NCI-H1930 (cell line): Measurements from ENCODE around the gene ENTHD1.

Source experiments
- DNase-seq, 2 experiments: peaks; one replicate each; lab custom pipeline; 2025; lab: John Stamatoyannopoulos, UW

The ENTHD1 gene

DNA sequence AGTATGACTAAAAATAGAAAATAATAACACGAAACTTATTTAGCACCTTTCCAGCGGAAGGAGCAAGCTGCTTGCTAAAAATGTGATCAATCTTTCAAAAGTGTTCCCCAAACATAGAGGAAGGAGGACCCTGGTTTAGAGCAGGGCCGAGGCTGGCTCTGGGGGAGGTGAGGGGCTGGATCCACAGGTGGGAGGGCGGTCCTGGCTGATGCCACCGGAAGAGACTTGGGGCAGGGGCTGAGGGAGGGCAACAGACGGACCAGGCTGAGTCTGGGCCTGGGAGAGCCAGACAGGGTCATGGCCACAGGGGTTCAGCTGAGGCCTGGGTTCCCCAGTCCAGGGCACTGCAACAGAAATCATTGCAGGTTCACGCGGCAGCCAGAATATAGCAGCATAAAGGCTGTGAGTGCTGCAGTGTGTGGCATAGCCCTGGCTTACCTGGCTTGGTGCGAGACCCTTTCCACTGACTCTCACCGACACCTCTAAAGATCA, 179.7 kb downstream of the ENTHD1 start:
- no peak for DNase-seq

DNA sequence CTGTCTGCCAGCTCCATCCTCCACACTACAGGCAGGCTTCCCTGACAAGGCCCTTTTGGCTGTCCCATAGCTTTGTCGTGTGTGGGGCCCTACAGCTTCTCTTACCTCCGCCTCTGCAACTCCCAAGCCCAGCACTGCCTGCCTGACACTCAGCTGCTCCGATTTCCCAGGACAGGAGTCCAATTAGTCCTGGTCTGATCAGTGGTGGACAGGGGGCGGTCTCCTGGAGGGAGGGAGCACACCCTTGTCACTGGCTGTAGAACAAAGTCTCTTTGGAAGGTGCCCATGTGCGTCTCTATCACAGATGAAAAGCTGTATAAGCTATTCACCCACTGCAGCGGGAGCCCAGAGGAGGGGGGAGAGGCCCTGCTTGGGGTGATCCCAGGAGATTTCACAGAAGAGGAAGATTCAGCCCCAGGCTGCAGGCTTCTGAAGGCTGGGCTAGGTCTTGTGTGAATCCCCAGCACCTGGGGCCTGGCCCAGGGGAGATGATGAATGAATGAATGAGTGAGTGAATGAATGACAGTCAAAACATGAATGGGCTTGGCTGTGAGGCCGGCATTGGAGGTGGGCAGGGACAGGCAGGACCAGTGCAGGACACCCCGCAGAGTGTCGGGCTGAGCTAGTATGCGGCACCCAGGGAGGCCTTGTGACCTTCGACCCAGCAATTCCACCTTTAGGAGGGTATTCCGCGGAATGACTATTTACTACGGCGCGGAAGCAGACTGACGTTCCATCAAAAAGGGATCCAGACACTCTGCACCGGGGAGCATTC, 180.6 kb downstream of the ENTHD1 start:
- DNase-seq, result no peak

DNA sequence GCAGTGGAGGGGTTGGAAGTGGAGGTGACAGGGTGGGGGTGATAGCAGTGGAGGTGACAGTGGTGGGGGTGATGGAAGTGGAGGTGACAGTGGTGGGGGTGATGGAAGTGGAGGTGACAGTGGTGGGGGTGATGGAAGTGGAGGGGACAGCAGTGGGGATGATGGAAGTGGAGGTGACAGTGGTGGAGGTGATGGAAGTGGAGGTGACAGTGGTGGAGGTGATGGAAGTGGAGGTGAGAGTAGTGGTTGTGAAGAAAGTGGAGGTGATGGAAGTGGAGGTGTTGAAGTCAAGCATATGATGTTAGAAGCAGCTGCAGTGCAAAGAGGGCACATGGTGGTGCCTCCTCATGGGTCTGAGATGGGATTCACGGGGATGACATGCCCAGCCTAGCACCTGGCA, 181.5 kb downstream of the ENTHD1 start:
- no peak for DNase-seq

DNA sequence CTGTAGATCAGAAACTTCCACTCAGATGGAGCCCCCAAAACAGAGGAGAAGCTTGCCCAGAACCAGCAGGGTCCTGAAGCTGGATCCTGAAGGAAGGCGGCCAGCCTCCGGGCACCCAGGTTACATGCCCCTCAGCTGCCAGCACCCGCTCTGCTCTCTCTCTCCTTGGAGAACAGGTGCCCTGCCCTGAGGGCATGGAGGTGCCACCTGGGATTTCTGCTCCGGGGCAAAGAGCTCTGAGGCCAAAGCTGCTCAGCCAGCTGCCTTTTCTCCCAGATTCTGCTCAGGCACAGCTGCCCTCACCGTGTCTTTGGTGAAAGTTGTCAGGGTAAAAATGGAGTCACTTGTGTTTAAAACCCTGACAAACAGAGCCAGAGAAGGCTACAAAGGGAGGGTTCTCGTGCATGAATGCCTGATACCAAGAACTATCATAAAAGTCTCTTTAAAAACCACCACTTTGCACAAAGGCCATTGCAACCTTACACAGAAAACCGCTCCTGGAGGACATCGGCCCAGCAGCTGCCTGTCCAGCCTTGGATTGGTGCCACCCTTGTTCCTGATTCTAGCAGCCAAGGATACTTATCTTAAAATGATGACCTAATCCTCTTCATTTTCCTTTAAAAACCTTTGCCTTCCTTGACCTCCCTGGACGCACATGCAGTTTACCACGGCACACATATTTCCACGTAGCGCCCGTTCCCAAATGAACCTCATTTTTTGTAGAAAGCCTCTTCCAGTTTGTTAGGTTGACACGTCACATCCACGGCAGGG, 183.0 kb downstream of the ENTHD1 start:
- no peak for DNase-seq

DNA sequence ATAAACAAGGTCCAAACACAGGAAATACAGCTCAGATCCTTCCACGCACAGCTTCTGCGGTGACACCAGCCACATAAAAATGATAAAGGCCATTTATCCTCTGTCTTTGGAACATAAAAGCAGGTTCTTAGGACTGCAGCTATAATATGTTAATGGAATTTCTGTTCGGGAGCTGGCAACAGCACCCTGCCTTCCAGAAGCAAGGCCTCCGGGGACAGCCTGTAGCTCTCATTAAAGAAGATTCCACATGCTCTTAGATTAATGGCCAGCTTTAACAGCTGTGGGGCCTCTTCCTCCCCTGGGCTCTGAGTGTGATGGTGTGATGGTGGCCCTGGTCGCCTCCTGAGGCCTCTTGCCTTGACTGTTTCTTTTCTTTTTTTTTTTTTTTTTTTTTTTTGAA, 185.7 kb downstream of the ENTHD1 start:
- no peak for DNase-seq

DNA sequence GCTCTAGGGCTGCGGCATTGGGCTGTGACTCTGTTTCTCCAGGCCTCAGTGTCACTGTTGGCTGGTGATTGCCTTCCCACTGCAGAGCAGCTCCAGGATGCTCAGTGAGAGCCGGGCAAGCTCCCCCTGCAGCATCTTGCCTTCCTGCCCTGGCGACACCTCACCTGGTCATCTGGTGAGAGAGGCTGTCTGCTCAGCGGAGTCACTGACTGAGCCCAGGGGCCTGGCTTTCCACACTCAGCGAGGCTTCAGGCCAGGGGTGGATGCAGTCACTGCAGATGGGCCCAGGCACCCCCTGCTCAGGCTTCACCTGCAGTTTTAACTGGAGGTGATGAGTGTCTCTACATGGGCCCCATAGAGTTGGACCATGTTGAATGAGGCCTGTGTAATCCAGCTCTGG, 186.2 kb downstream of the ENTHD1 start:
- DNase-seq, result no peak

DNA sequence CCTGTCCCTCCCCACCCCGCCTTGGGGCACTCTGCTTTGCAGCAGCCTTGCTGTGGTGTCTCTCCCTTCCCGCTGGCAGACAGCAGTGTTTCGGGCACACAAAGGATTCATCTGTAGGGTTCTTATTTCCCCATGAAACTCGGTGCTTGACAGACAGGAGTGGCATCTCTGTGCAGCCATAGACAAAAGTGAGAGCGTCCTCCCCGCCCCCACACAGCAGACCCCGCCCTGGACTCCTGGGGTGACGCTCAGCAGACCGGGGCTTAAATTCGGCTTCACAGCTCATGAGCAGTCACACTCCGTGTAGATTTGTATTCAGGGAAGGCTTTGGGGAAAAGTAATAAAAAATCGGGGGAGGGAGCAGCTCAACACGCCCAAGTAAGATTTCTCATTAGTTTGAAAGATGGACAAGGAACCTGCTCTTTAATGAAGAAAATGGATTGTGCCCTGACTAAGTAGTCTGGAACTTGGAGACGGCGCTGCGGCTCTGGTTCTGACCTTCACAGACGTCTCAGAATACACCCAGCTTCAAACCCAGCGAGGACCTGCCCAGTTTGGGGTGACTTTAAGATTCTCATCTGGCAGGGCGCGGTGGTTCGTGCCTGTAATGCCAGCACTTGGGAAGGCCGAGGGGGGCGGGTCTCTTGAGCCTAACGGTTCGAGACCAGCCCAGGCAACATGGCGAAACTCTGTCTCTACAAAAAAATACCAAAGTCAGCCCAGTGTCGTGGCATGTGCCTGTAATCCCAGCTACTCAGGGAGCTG, 187.0 kb downstream of the ENTHD1 start:
- DNase-seq, result no peak

DNA sequence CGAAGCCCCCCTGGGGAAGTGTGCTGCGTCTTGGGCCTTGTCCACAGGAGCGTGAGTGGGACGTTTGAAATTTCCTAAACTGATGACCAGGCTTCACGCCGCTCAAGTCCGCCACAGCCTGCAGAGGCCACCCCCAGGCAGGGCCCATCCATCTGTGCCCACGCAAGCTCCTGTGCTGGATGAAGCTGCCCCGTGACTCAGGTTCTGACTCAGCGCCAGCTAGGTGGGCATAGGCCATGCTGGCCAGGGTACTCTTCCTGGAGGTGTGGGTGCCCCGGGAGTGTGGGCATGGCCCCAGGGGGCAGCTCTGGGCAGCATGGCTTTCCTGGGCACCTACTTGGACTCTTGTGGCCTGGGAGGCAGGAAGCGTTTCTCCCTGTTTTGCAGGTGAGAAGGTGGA, 188.2 kb downstream of the ENTHD1 start:
- no peak for DNase-seq

DNA sequence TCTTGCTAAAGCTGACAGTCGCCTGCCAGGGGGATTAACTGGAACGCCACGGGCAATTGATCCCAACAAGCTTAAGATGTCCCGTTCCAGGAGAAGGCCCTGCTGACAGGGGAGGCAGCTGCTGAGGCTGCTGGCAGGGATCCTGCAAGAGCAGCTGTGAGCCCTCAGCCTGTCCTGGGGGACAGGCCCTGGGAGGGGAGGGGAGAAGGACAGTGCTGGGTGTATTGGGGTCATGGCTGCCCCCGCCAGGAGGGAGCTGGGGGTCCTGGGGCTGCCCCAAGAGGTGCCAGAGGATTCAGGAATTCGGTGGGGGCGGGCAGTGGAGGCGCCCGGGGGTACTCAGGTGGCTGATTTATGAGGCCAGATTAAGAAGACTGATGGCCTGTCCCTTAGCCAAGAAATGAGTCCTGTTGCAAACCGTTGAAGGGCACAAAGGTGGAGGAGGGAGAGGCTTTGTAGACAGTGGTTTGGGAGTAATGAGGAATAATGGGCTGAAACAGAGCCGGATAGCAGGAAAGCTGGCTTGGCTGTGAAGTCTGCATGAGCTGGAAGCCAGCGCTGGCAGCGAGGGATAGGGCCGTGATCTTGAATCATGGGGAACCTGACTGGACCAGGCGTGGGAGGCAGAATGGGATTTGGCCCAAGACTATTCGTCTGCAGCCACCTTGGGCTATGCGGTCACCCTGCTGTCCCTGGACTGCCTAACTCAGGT, 189.5 kb downstream of the ENTHD1 start:
- DNase-seq, result no peak

DNA sequence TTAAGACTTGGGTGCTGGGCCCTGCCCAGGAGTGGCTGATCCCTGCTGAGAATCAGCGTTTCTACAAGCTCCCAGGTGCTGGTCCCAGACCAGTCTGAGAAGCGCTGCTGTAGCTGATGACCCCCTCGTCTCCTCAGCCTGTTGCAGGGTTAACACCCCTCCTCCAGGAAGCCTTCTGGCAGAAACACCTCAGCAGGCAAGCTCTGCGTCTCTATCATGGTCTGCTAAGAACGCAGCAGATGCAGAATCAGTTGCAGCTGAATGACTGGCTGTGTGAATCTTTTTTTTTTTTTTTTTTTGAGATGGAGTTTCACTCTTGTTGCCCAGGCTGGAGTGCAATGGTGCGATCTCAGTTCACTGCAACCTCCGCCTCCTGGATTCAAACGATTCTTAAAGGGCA, 190.5 kb downstream of the ENTHD1 start:
- DNase-seq, result no peak

DNA sequence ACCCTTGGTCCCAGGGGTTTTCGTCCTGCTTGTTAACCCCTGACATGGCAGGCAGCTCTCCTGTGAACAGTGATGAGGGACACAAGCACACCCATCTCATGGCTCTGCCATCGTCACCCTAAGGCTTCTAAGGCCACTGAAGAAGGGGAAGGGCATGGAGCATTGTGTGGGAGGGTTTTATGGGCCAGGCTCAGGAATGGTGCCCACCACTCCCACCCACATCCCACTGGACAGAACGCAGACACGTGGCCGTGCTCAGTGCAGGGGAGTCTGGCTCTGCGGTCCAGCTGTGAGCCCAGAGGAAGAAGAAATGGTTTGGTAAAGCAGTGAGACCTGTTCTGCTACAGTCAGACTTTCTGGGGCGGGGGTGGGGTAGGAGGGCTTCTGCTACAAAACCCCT, 193.0 kb downstream of the ENTHD1 start:
- no peak for DNase-seq

DNA sequence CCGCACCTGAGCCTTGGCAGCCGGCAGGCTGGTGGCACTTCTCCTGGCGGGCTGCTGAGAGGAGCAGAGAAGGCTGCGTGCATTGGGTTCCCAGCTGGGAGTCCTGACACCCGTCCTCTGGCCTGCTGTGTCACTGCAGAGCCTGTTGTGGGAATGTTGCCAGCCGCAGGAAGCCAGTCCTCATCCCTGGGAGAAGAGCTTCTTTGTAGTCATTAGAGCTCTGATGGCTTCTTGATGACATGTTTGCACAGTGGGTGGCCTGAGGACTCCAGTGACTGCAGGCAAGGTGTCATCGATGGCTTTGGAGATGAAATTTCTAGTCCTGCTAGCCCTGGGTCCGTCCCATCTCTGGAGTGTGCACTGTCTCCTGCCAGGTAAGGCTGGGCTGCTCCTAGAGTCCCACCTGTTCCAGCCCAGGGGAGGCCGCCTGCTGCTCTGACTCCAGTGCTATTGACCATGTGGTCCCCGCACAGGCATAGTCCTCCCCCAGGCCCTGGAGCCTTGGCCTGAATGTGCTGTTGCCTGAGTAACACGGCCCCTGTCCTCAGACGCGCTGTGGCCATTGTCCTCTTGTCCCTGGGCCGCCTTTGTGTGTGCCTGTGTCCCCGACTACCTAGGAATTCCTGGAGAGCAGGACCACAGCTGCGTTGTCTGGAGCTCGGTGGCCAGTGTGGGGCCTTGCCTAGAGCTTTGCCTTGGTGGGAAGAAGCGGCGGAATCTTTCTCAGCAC, 193.8 kb downstream of the ENTHD1 start:
- DNase-seq, result no peak

DNA sequence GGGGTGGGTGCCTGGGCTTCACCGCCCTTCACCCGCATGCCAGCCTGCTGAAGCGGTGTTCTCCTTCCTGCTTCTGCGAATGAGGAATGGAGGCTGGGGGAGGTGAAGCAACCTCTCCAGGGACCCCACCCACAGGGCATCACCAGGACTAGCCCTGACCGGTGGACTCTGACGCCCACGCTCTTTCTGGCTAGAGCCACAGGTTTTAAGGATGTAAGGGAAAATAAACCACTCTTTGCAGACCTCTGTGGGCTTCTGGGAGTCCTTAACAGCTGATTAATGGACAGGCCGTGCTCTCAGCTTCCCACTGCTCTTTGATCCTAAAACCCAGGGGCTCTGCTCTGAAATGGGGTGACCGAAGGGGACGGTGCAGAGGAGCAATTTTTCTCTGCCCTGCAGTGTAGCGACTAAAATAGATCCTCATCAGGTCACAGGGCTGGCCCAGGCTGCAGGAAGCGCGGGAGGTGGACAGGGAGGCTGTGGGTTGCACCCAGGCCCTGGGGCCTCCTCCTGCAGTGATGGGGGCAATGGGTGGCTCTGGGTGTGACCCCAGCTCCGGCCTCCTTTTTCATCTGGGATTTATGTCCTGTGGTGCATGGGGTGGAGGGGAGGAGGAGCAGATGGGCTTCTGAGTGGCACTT, 195.7 kb downstream of the ENTHD1 start:
- no peak for DNase-seq

DNA sequence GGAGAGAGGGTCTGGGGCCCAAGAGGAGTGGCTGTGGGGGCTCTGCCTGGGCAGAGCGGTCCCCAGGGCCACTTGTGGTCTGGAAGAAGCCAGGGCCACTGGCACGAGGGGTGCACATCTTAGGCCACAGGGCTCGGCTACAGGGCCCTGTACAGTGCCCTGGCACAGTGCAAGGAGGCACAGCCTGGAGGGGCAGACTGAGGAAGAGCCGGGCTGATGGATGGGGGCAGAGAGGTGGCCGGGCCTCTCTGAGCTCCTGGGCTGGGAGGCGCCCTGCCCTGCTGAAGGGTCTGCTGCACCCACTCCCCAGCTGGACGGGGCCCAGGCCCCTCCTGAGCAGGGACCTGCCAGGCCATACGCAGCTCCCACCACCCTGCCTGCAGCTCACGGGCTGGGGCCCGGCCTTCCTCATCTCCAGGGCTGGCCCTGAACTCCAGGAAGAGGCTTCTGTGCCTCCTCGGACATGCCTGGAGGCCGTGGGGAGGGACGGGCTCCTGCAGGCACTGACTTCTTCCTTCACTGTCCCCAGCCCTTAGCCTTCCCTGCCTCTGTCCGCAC, 199.5 kb downstream of the ENTHD1 start:
- no peak for DNase-seq
